ENCODE results near the gene SYNPO.

SYNPO gene

DNA sequence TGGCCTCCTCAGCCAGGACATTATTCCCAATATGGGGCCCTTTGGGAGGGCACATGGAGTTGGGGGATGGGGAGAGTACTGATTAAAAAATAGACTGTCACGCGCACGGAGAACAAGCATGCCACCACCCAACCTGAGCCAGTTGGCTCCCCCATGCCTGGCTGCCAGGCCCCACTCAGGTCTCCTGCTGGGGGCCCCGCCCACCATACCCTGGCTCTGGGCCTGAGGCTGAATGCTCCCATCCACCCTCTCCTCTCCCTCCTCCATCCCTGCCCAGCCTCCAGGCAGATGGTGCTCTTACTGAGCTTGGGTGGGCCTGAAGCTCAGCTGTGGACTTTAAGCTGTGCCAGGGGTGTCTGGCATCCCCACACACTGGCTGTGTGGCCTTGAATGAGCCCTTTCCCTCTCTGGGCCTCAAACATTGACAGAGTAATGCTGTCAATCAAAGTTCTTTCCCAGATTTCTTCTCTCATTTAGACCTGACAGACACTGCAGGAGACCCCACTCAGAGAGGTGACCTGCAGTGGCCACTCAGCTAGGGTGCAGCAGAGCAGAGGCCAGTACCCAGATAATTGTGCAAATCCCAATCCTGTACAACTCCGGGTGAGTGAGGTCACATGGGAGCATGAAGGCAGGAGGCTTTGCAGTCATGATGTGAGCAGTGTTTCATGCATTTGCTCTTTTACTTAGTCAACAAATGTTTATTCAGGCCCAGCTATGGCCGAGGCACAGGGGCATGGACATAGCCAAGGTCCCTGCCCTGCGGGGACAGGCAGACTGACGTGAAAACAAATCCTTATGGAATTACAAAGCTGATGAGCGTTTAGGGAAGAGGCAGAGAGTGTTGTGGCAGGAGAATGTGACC lies 9.8 kb upstream of the SYNPO start:
- no peak overlapping the region for H3K27ac ChIP-seq

DNA sequence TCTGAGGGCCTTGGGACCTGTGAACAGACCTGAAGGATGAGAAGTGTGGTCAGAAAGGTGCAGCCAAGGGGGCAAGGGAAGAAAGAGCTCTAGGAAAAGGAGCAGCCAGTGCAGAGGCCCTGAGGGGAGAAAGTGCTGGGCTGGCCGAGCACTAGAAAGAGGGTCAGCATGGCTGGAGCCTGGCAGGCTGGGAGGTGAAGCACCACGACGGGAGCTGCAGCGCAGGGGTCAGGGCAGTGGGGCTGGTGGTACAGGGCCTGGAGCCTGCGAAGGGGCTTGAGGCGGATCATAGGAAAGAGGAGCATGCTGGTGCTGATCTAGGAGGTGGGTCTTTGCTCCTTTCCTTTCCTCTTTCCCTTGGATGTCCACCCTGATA lies 9.1 kb upstream of the SYNPO start:
- TF ChIP-seq ZFX (IDR thresholded peaks at IDR 0.05): no peak
- TF ChIP-seq, protein P1, sequence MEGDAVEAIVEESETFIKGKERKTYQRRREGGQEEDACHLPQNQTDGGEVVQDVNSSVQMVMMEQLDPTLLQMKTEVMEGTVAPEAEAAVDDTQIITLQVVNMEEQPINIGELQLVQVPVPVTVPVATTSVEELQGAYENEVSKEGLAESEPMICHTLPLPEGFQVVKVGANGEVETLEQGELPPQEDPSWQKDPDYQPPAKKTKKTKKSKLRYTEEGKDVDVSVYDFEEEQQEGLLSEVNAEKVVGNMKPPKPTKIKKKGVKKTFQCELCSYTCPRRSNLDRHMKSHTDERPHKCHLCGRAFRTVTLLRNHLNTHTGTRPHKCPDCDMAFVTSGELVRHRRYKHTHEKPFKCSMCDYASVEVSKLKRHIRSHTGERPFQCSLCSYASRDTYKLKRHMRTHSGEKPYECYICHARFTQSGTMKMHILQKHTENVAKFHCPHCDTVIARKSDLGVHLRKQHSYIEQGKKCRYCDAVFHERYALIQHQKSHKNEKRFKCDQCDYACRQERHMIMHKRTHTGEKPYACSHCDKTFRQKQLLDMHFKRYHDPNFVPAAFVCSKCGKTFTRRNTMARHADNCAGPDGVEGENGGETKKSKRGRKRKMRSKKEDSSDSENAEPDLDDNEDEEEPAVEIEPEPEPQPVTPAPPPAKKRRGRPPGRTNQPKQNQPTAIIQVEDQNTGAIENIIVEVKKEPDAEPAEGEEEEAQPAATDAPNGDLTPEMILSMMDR (conservative IDR thresholded peaks at IDR 0.05): no peak
- no peak overlapping the region for H3K27ac ChIP-seq

More for the DNA sequence above, 9.8 kb upstream of the SYNPO start:
- TF ChIP-seq, protein P1 (conservative IDR thresholded peaks at IDR 0.05): no peak
- TF ChIP-seq ZFX (IDR thresholded peaks at IDR 0.05): no peak

DNA sequence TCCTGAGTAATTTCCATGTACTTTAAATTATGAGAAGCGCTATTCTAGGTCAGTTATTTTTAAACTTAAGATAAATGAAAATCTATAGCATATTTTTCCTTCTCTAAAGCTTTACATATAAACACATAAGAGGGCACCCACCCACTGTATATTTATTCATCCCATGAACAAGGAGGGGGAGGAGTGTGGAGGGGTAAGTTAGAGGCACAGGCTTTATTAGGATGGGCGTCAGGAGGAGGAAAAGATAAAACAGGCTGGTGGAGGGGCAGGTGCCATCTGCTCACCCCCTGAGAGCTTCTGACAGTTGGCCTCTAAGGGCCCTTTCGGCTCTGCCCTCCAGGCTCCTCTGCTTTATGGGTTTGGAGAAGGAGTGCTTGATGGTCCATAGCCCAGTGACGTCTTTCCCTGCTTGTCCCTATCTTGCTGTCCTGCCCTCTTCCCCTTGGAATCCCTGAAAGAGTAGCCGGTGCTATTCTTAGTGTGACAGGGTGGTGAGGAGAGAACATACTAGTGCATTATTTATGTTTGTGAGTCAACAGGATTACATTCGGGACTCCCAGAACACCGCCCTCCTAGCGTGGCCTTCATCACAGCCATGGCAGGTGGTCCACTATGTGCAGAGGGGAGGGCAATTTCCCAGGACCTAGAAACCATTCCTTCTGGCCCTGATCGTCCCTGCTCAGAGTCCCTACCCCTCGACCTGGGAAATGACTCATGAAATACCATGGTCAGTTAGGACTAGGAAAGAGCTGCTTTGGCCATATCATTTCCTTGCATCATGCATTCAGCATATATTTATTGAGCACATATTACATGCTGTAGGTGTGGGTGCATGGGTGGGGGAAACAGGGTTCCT lies 7.9 kb upstream of the SYNPO start:
- H3K27ac ChIP-seq: no peak overlapping the region

DNA sequence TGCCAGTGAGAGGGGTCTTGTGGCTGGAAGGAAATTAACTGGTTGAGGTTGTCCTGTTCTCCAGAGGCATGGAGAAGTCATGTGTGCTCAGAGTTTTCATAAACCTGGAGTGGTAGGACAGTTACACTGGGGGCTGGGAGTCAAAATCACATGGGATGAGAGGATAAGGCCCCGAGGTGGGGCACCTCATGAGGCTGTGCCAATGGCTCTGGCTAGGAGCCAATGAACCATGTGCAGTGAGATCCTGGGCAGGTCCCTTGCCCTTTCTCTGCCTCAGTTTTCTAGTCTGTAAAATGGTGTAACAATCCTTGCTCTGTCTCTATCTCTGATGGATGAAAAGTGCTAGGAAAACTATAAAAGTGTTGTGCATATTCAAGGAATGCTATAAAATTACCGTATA lies 7.0 kb upstream of the SYNPO start:
- no peak overlapping the region for H3K27ac ChIP-seq
- no peak for TF ChIP-seq ZFX (IDR thresholded peaks at IDR 0.05)
- TF ChIP-seq, protein P1 (conservative IDR thresholded peaks at IDR 0.05): no peak

More for the DNA sequence above, 7.9 kb upstream of the SYNPO start:
- TF ChIP-seq, protein P1 (conservative IDR thresholded peaks at IDR 0.05): no peak
- no peak for TF ChIP-seq ZFX (IDR thresholded peaks at IDR 0.05)

DNA sequence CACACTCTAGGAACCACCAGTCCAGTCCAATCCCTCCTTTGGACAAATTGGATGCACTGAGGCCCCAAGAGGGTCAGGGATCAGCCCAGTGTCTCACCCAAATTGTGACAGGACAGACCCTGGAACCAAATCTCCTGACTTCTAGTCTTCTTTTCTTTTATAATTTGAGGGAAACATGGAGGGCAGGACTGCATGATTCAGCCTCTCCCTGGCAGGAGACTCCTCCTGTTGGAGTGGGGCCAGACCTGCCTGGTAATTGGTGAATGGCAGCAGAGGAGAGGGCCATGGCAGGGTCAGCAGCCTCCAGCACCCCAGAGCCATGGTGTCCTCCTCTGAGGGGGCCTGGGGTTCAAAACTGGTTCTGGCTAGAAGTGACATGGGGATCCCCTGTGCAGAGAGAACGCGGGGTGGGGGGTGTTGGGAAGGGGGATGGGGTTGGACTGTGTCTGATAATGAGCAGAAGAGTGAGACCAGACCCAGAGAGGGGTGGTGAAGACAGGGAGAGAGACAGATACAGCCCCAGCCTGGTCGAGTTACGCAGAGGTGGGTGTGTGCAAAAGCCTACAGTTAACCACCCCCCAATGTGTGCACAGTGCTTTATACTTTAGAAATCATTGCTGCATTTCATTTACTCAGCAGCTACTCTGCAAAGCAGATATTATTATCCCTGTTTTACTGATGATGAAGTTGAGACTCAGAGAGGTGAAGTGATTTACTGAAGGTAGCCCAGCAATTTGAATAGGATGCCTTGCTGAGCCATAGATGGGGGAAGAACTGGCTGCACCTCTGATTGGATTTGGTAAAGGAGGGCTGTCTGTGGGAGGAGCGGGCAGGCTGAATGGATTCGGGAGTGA lies 3.8 kb upstream of the SYNPO start:
- H3K27ac ChIP-seq: no peak overlapping the region
- TF ChIP-seq, protein P1 (conservative IDR thresholded peaks at IDR 0.05): no peak
- TF ChIP-seq ZFX (IDR thresholded peaks at IDR 0.05): no peak

DNA sequence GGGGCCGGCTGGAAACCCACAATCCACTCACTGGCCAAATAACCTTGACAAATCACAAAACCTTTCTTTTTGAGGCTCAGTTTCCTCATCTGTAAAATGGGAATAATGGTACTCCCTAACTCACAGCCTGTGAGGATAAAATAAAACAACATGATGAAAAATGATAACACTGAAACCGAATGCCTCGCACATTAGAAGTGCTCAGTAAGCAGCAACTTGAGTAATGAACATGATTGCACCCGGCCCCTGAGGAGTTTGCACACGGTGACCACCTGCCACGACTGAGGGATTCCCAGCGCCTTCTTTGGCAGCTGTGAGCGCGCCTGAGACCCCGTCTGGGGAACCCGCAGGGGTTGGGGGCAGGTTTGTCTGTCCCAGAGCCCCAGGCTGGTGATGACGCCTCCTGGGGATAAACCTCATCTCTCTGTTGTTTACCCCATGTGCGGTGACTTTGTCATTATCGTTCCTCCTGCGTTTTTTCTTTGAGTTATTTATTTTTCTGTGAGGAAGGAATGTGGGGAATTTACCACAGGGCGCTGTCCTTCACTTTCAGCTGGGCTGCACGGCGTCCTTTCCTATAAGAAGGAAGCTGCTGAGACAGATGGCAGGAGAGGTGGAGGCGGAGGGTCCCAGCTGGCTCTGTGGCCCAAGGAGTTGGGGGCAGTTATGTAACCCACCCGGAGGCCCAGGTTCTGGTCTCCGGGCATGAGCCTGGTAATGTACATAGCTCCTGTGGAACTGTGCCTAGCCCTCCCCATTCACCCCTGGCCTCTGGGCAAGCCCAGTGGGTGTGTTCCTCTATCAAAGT lies 3.0 kb upstream of the SYNPO start:
- H3K27ac ChIP-seq: no peak overlapping the region
- TF ChIP-seq, protein P1 (conservative IDR thresholded peaks at IDR 0.05): no peak
- TF ChIP-seq ZFX (IDR thresholded peaks at IDR 0.05): no peak
